Neural progenitor cell (in vitro differentiated cells): ENCODE results near the gene FCGBP. TPM values are rescaled to one million over a fixed set of nuclear protein-coding genes. Genes with fewer than 3 reads are reported as not detected.
"Not testable (repeated sequence)": the region's sequence is repeated elsewhere in the genome, so short reads cannot be mapped to it uniquely, and the experiment has no call there.

Experiments
- DNase-seq: peaks from one replicate; pipeline ENCODE4 v3.0.0-alpha.2; 2016; ENCODE audit warnings: low spot score
- H2AFZ ChIP-seq: fragments of 200-600 bp; sonication (generic); replicated peaks from 2 replicates; pipeline ENCODE4 v1.6.1; 2016; ENCODE audit warnings: antibody characterized with exemption
- H3F3A ChIP-seq: fragments of 200-600 bp; sonication (generic); 2 replicates; pipeline ENCODE4 v1.6.1; 2016; ENCODE audit warnings: antibody characterized with exemption, low read depth
- H3K27ac ChIP-seq: fragments of 200-600 bp; sonication (generic); 2 replicates; pipeline ENCODE4 v1.5.1; 2016; ENCODE audit warnings: mild to moderate bottlenecking
- H3K27me3 ChIP-seq: fragments of 200-600 bp; sonication (generic); 2 replicates; pipeline ENCODE4 v1.6.1; 2016; ENCODE audit warnings: mild to moderate bottlenecking, moderate library complexity
- H3K36me3 ChIP-seq: fragments of 200-600 bp; sonication (generic); 2 replicates; pipeline ENCODE4 v1.5.1; 2016
- H3K4me1 ChIP-seq: fragments of 200-600 bp; sonication (generic); 2 replicates; pipeline ENCODE4 v1.6.1; 2016; ENCODE audit warnings: mixed run types
- H3K4me2 ChIP-seq: fragments of 200-600 bp; sonication (generic); 2 replicates; pipeline ENCODE4 v1.6.1; 2016
- H3K4me3 ChIP-seq: fragments of 200-600 bp; sonication (generic); 2 replicates; pipeline ENCODE4 v1.5.1; 2016
- H3K79me2 ChIP-seq: fragments of 200-600 bp; sonication (generic); 2 replicates; pipeline ENCODE4 v1.6.1; 2016; ENCODE audit warnings: low read depth
- H3K9ac ChIP-seq: fragments of 200-600 bp; sonication (generic); 2 replicates; pipeline ENCODE4 v1.6.1; 2016
- H3K9me3 ChIP-seq: fragments of 200-600 bp; sonication (generic); 2 replicates; pipeline ENCODE4 v1.5.1; 2016; ENCODE audit warnings: low read depth
- H4K20me1 ChIP-seq: fragments of 200-600 bp; sonication (generic); 2 replicates; pipeline ENCODE4 v1.6.1; 2016; ENCODE audit warnings: low read depth
- H3K27ac Mint-ChIP-seq: 3 replicates; pipeline ENCODE4 v1.8.0; 2021; ENCODE audit warnings: mixed read lengths
- H3K27me3 Mint-ChIP-seq: 2 replicates; pipeline ENCODE4 v1.8.0; 2022; ENCODE audit warnings: low read depth, mild to moderate bottlenecking, inconsistent platforms, moderate library complexity, mixed read lengths; ENCODE audit not compliant: insufficient read depth
- H3K36me3 Mint-ChIP-seq: 3 replicates; pipeline ENCODE4 v1.8.0; 2021; ENCODE audit warnings: mixed read lengths
- H3K4me1 Mint-ChIP-seq: 3 replicates; pipeline ENCODE4 v1.8.0; 2021; ENCODE audit warnings: mixed read lengths
- H3K4me3 Mint-ChIP-seq: 3 replicates; pipeline ENCODE4 v1.8.0; 2021; ENCODE audit warnings: mild to moderate bottlenecking, moderate library complexity, mixed read lengths
- H3K9me3 Mint-ChIP-seq: 3 replicates; pipeline ENCODE4 v1.8.0; 2020; ENCODE audit warnings: mixed read lengths
- CTCF ChIP-seq: fragments of 200-600 bp; sonication (generic); IDR thresholded peaks from 2 replicates; pipeline ENCODE4 v1.5.1; 2017; ENCODE audit warnings: antibody characterized with exemption, mild to moderate bottlenecking
- EZH2 ChIP-seq: fragments of 200-600 bp; sonication (generic); IDR thresholded peaks from 2 replicates; pipeline ENCODE4 v1.6.1; 2017; ENCODE audit warnings: antibody characterized with exemption, mild to moderate bottlenecking, moderate library complexity
- EZH2phosphoT487 ChIP-seq: fragments of 200-600 bp; sonication (generic); IDR thresholded peaks from 2 replicates; pipeline ENCODE4 v1.6.1; 2017; ENCODE audit warnings: antibody characterized with exemption
- total RNA-seq: library from RNA; depleted of rRNA; stranded (reverse); fragments of >200 nt; gene quantifications from 2 replicates; pipeline ENCODE4 v1.2.3, GENCODE V29; 2015; ENCODE audit warnings: low replicate concordance

The FCGBP gene
- total RNA-seq, 1 donor from 2014 or later: 0.06 TPM

DNA sequence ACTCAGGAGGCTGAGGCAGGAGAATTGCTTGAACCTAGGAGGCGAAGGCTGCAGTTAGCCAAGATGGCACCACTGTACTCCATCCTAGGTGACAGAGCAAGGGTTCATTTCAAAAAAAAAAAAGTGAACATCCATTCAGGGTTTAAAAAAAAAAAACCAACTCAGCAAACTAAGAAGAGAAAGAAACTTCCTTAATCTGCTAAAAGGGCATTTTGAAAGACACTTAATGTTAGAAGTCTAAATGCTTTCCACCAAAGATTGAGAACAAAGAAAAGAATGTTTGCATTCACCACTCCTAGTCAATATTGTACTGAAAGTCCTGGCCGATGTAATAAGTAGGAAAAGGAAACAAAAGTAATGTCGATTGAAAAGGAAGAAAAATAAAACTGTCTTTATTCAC, 29.5 kb upstream of the FCGBP start:
- no peaks in the 10 kb centered on the region for H3K36me3 Mint-ChIP-seq
- H3K4me1 Mint-ChIP-seq: peaks cover 8% of the 10 kb centered on the region
- Histone ChIP-seq H3K36me3 (no peaks in the 10 kb centered on the region), H4K20me1 (no peaks in the 10 kb centered on the region), H3K9ac (no peak overlapping the region), H3K27me3 (no peaks in the 10 kb centered on the region), H3K27ac (no peak overlapping the region), H3K9me3 (no peaks in the 10 kb centered on the region), H3F3A (peaks cover 6% of the 10 kb centered on the region), H3K4me3 (no peak overlapping the region), H2AFZ (no peak overlapping the region), H3K4me2 (no peak overlapping the region), H3K79me2 (no peaks in the 10 kb centered on the region), H3K4me1 (peaks cover 10% of the 10 kb centered on the region)
- no peak overlapping the region for H3K27ac Mint-ChIP-seq
- H3K9me3 Mint-ChIP-seq: no peaks in the 10 kb centered on the region
- no peak for TF ChIP-seq EZH2
- TF ChIP-seq CTCF: no peak
- no peak for TF ChIP-seq EZH2phosphoT487
- DNase-seq: no peak
- H3K4me3 Mint-ChIP-seq: no peak overlapping the region
- peaks cover 5% of the 10 kb centered on the region for H3K27me3 Mint-ChIP-seq

DNA sequence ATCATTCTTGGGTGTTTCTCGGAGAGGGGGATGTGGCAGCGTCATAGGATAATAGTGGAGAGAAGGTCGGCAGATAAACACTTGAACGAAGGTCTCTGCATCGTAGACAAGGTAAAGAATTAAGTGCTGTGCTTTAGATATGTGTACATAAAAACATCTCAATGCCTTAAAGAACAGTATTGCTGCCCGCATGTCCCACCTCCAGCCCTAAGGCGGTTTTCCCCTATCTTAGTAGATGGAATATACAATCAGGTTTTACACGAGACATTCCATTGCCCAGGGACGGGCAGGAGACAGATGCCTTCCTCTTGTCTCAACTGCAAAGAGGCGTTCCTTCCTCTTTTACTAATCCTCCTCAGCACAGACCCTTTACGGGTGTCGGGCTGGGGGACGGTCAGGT, 25.0 kb upstream of the FCGBP start:
- H3K4me3 Mint-ChIP-seq, H3K36me3 Mint-ChIP-seq, DNase-seq, H3K4me1 Mint-ChIP-seq, H3K27ac ChIP-seq, H3F3A ChIP-seq, H2AFZ ChIP-seq, H3K27ac Mint-ChIP-seq, H3K9me3 ChIP-seq, H3K27me3 ChIP-seq, H3K9me3 Mint-ChIP-seq, H3K36me3 ChIP-seq, H3K27me3 Mint-ChIP-seq, H3K79me2 ChIP-seq, H3K9ac ChIP-seq, H4K20me1 ChIP-seq: not testable (repeated sequence)
- peak overlapping the region; percentile 1 for H3K4me3 ChIP-seq
- H3K4me1 ChIP-seq: peaks cover 12% of the 10 kb centered on the region
- peak overlapping the region; percentile 43 for H3K4me2 ChIP-seq

GRCh38 chr19:39958942-39959341, 24.5 kb upstream of the FCGBP start:
- H3K79me2 ChIP-seq, H3K27ac Mint-ChIP-seq, H3K9me3 ChIP-seq, H3K27me3 ChIP-seq, H3K36me3 ChIP-seq, H3F3A ChIP-seq, H3K9me3 Mint-ChIP-seq, H3K36me3 Mint-ChIP-seq, H3K27me3 Mint-ChIP-seq, H3K27ac ChIP-seq, H4K20me1 ChIP-seq, H3K4me3 Mint-ChIP-seq, H3K4me1 Mint-ChIP-seq, H2AFZ ChIP-seq, DNase-seq, H3K9ac ChIP-seq: not testable (repeated sequence)
- Histone ChIP-seq H3K4me2 (peak overlapping the region; percentile 43), H3K4me3 (peak overlapping the region; percentile 1), H3K4me1 (peaks cover 12% of the 10 kb centered on the region)

GRCh38 chr19:39957886-39958285, 23.5 kb upstream of the FCGBP start:
- not testable (repeated sequence) for H3K9me3 Mint-ChIP-seq, H3F3A ChIP-seq, H3K27me3 ChIP-seq, DNase-seq, H3K36me3 ChIP-seq, H3K27me3 Mint-ChIP-seq, H3K36me3 Mint-ChIP-seq, H3K4me2 ChIP-seq, H3K27ac ChIP-seq, H3K9ac ChIP-seq, H3K27ac Mint-ChIP-seq, H3K4me1 Mint-ChIP-seq, H4K20me1 ChIP-seq, H3K4me3 ChIP-seq, H3K9me3 ChIP-seq, H3K79me2 ChIP-seq, H3K4me3 Mint-ChIP-seq, H2AFZ ChIP-seq
- peaks cover 12% of the 10 kb centered on the region for H3K4me1 ChIP-seq

GRCh38 chr19:39953915-39954314, 19.5 kb upstream of the FCGBP start:
- no peak overlapping the region for H3K27ac Mint-ChIP-seq
- Histone ChIP-seq H3K9me3 (no peaks in the 10 kb centered on the region), H3K4me2 (no peak overlapping the region), H3K36me3 (no peaks in the 10 kb centered on the region), H2AFZ (no peak overlapping the region), H3K4me3 (no peak overlapping the region), H3K27ac (no peak overlapping the region), H3K9ac (no peak overlapping the region), H3K27me3 (no peaks in the 10 kb centered on the region), H3K4me1 (peaks cover 2% of the 10 kb centered on the region), H3F3A (no peaks in the 10 kb centered on the region), H3K79me2 (no peaks in the 10 kb centered on the region), H4K20me1 (no peaks in the 10 kb centered on the region)
- TF ChIP-seq EZH2: no peak
- H3K4me3 Mint-ChIP-seq: no peak overlapping the region
- DNase-seq: no peak
- H3K36me3 Mint-ChIP-seq: no peaks in the 10 kb centered on the region
- peaks cover 2% of the 10 kb centered on the region for H3K27me3 Mint-ChIP-seq
- no peaks in the 10 kb centered on the region for H3K4me1 Mint-ChIP-seq
- H3K9me3 Mint-ChIP-seq: no peaks in the 10 kb centered on the region
